OCI-LY1 (cell line): ENCODE results near the gene BACH2.

ENCODE experiments used
- H2AFZ ChIP-seq: fragments of 200-600 bp; sonication (generic), shearing (Covaris generic); 2 replicates; pipeline ENCODE4 v1.6.0; 2014; ENCODE audit warnings: antibody characterized with exemption, mild to moderate bottlenecking, low read length
- H3F3A ChIP-seq: fragments of 200-600 bp; sonication (generic), shearing (Covaris generic); 2 replicates; pipeline ENCODE4 v1.6.0; 2014; ENCODE audit warnings: mild to moderate bottlenecking, antibody characterized with exemption, low read length, moderate library complexity; ENCODE audit not compliant: insufficient read depth
- H3K27ac ChIP-seq: fragments of 200-600 bp; sonication (generic); 2 replicates; pipeline ENCODE4 v1.5.1; 2014; ENCODE audit warnings: low read length, mixed run types, mild to moderate bottlenecking, low read depth; ENCODE audit not compliant: poor library complexity, severe bottlenecking
- H3K27me3 ChIP-seq: fragments of 200-600 bp; sonication (generic); 2 replicates; pipeline ENCODE4 v1.6.0; 2014; ENCODE audit warnings: antibody characterized with exemption, mild to moderate bottlenecking, low read length, moderate library complexity; ENCODE audit not compliant: insufficient read depth
- H3K36me3 ChIP-seq: fragments of 200-600 bp; sonication (generic); 2 replicates; pipeline ENCODE4 v1.6.1; 2014; ENCODE audit warnings: mild to moderate bottlenecking, antibody characterized with exemption, low read length, moderate library complexity, mixed read lengths; ENCODE audit not compliant: insufficient read depth
- H3K4me1 ChIP-seq: fragments of 200-600 bp; sonication (generic); 2 replicates; pipeline ENCODE4 v1.5.1; 2014; ENCODE audit warnings: mild to moderate bottlenecking, low read length, moderate library complexity; ENCODE audit not compliant: insufficient read depth, severe bottlenecking
- H3K4me2 ChIP-seq: fragments of 200-600 bp; sonication (generic), shearing (Covaris generic); 2 replicates; pipeline ENCODE4 v1.6.1; 2014; ENCODE audit warnings: low read length
- H3K4me3 ChIP-seq: fragments of 200-600 bp; sonication (generic); 2 replicates; pipeline ENCODE4 v1.5.1; 2014; ENCODE audit warnings: low read length, low read depth, mild to moderate bottlenecking, mixed read lengths; ENCODE audit not compliant: poor library complexity, severe bottlenecking
- H3K79me2 ChIP-seq: fragments of 200-600 bp; shearing (Covaris generic); 2 replicates; pipeline ENCODE4 v1.6.1; 2016; ENCODE audit warnings: mixed run types, low read length, mixed read lengths; ENCODE audit not compliant: insufficient read depth
- H3K9ac ChIP-seq: fragments of 200-600 bp; sonication (generic), shearing (Covaris generic); 2 replicates; pipeline ENCODE4 v1.6.1; 2014; ENCODE audit warnings: mild to moderate bottlenecking, low read length, mixed read lengths
- H3K9me2 ChIP-seq: fragments of 200-600 bp; sonication (generic), shearing (Covaris generic); 2 replicates; pipeline ENCODE4 v1.6.1; 2014; ENCODE audit warnings: low read depth, mild to moderate bottlenecking, low read length, mixed read lengths
- H3K9me3 ChIP-seq: fragments of 200-600 bp; shearing (Covaris generic); 2 replicates; pipeline ENCODE4 v1.6.1; 2014; ENCODE audit warnings: low read length, mixed read lengths
- H4K20me1 ChIP-seq: fragments of 200-600 bp; sonication (generic), shearing (Covaris generic); 2 replicates; pipeline ENCODE4 v1.6.0; 2016; ENCODE audit warnings: mild to moderate bottlenecking, low read length; ENCODE audit not compliant: insufficient read depth
- EZH2 ChIP-seq: fragments of 200-600 bp; sonication (generic), shearing (Covaris generic); IDR thresholded peaks from 2 replicates; pipeline ENCODE4 v1.8.0; 2017; ENCODE audit warnings: borderline replicate concordance, mixed run types, mild to moderate bottlenecking, antibody characterized with exemption, low read length, moderate library complexity, mixed read lengths
- TF ChIP-seq, protein P1 (sequence below): fragments of 200-600 bp; sonication (generic), shearing (Covaris generic); IDR thresholded peaks from 2 replicates; pipeline ENCODE4 v1.5.1; 2017; ENCODE audit warnings: mild to moderate bottlenecking, antibody characterized with exemption, low read length, moderate library complexity, mixed read lengths

BACH2 gene

DNA sequence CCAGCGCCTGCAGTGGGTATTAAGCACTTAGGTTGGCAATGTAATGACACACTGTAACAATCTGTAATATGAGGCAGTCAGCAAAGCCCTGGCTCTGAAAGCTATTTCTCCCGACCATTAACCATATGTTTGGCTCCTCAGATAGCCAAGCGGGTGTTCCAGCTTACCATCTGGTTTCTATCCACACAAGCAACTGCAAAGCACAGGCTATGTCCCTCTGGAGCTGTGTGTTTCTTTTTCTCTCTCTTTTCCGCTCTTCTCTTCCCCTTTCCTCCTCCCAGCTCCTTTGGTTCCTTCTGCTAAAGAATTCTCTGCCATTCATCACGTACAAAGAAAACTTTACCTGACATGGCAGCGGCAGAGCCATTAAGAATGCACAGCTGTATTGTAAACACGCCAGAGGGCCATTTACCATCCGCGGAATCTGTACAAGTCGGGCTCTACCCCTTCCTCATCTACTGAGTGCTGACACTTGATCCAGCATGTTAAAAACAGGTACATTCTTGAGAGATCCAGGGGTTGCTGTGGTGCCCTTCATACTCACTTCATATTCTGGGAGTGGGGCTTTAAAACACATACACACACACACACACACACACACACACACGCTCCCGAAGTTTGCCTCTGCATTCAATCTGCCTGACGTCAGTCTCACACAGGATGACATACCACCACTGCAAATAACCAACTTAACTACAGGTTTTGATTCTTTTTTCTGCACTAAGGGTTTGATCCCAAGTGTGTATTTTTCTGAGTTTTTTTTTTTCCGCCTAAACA is 77.2 kb downstream of the BACH2 start:
- H3K9ac ChIP-seq, result peak overlapping the region; percentile 28
- H3K9me2 ChIP-seq, result no peaks in the 10 kb centered on the region
- peaks cover 98% of the 10 kb centered on the region for H3K79me2 ChIP-seq
- TF ChIP-seq EZH2, result no peak
- TF ChIP-seq, protein P1, sequence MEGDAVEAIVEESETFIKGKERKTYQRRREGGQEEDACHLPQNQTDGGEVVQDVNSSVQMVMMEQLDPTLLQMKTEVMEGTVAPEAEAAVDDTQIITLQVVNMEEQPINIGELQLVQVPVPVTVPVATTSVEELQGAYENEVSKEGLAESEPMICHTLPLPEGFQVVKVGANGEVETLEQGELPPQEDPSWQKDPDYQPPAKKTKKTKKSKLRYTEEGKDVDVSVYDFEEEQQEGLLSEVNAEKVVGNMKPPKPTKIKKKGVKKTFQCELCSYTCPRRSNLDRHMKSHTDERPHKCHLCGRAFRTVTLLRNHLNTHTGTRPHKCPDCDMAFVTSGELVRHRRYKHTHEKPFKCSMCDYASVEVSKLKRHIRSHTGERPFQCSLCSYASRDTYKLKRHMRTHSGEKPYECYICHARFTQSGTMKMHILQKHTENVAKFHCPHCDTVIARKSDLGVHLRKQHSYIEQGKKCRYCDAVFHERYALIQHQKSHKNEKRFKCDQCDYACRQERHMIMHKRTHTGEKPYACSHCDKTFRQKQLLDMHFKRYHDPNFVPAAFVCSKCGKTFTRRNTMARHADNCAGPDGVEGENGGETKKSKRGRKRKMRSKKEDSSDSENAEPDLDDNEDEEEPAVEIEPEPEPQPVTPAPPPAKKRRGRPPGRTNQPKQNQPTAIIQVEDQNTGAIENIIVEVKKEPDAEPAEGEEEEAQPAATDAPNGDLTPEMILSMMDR, result no peak
- peaks cover 90% of the 10 kb centered on the region for H3K4me1 ChIP-seq
- peaks cover 82% of the 10 kb centered on the region for H3K36me3 ChIP-seq
- H3K27ac ChIP-seq, result peak overlapping the region; percentile 83
- H3F3A ChIP-seq, result 0 out of 2 replicates have a peak, but pooled peaks cover 7% of the 10 kb centered on the region
- H3K4me2 ChIP-seq, result peak overlapping the region; percentile 45
- H3K4me3 ChIP-seq, result peak overlapping the region; percentile 29
- H2AFZ ChIP-seq, result no peak overlapping the region
- peaks cover 4% of the 10 kb centered on the region for H4K20me1 ChIP-seq
- H3K27me3 ChIP-seq, result no peaks in the 10 kb centered on the region
- H3K9me3 ChIP-seq, result peaks cover 12% of the 10 kb centered on the region

DNA sequence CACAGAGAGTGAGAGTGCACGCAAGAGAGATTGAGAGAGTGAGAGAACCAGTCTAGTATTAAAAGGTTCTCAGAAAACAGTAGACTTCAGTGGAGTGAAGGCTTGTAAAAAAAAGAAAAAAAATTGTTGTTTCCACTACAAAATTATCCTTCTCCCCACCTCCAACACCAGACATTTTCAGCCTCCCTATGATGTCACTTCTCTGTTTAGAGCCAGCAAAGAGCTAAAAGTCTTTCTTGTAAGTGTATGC is 77.8 kb downstream of the BACH2 start:
- Histone ChIP-seq H3K27ac (peak overlapping the region; percentile 83), H4K20me1 (peaks cover 4% of the 10 kb centered on the region), H3K36me3 (peaks cover 82% of the 10 kb centered on the region), H3K9ac (peak overlapping the region; percentile 28), H3K4me1 (peaks cover 93% of the 10 kb centered on the region), H2AFZ (no peak overlapping the region), H3K4me3 (peak overlapping the region; percentile 29), H3K79me2 (peaks cover 98% of the 10 kb centered on the region), H3K27me3 (no peaks in the 10 kb centered on the region), H3K9me2 (no peaks in the 10 kb centered on the region), H3F3A (0 out of 2 replicates have a peak, but pooled peaks cover 7% of the 10 kb centered on the region), H3K4me2 (peak overlapping the region; percentile 45), H3K9me3 (peaks cover 8% of the 10 kb centered on the region)
- TF ChIP-seq EZH2, result no peak
- TF ChIP-seq, protein P1, result no peak

DNA sequence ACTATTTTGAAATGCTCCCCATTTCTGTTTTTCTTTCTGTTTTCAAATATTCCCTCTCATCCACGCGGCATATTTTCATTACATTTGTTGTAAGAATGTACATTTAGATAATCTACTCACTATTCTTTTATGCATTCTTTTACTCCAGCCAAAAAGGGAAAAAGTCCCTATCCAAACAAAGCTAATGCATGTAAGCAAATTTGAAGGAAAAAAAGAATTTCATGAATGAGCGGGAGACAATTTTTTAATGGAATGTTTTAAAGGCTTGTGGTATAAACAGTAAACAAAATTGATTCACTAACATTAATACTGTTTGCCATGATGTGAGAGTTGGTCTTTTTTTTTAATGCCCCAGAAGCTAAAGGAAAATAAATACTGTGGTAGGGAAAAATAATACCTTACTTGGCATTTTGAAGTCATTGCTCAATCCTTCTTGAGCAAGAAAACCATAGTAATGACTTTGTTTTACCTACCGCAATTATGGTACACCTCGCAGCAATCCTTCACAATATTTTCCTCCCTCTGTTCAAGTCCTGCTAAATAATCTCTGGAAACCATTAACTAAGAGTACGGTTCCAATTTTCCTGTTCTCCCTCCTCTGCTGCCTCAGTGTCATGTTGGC is 79.0 kb downstream of the BACH2 start:
- Histone ChIP-seq H3K36me3 (peaks cover 81% of the 10 kb centered on the region), H3K79me2 (peaks cover 98% of the 10 kb centered on the region), H3K9me2 (no peaks in the 10 kb centered on the region), H3K27ac (peak overlapping the region; percentile 83), H2AFZ (no peak overlapping the region), H4K20me1 (peaks cover 4% of the 10 kb centered on the region), H3K4me1 (peaks cover 86% of the 10 kb centered on the region), H3K27me3 (no peaks in the 10 kb centered on the region), H3K4me2 (no peak overlapping the region; the same call in 1 of the 2 replicates), H3K9ac (no peak overlapping the region; the same call in 1 of the 2 replicates), H3K9me3 (no peaks in the 10 kb centered on the region), H3F3A (0 out of 2 replicates have a peak, but pooled peaks cover 7% of the 10 kb centered on the region), H3K4me3 (no peak overlapping the region)
- TF ChIP-seq, protein P1, result no peak
- no peak for TF ChIP-seq EZH2
